Pancreas (tissue), 10 donors: Measurements from ENCODE around the gene SCN7A. TPM values are rescaled to one million over a fixed set of nuclear protein-coding genes. Genes with fewer than 3 reads are reported as not detected.

Experiments used
- ATAC-seq, 4 donors: fragments of 200-7000 bp; cut with Tn5 transposase; one replicate each; pipeline versions ENCODE4 v1.8.0 to v1.9.1; 2020; ENCODE audit warnings: mild to moderate bottlenecking in 4 of 4, moderate library complexity in 4 of 4
- DNase-seq, 6 donors: peaks; one replicate each; pipeline ENCODE4 v3.0.0-alpha.2; 2020
- FAIRE-seq: peaks from 2 replicates; lab custom pipeline; 2012; peaks lifted over from hg19 to GRCh38; lab: Jason Lieb, UNC
- H3K27ac ChIP-seq, 4 donors: fragments of 200-600 bp; sonication (generic); 1 replicate in 3 of 4; 2 replicates in 1 of 4; pipeline versions ENCODE4 v1.5.0 to v1.8.0; 2020
- H3K27me3 ChIP-seq, 4 donors: fragments of 200-600 bp; one replicate each; pipeline ENCODE4 v1.8.0; 2021
- H3K36me3 ChIP-seq, 3 donors: fragments of 200-600 bp; sonication (generic) in 1 of 3; one replicate each; pipeline versions ENCODE4 v1.5.0 to v1.8.0; 2020 to 2021
- H3K4me1 ChIP-seq, 3 donors: fragments of 200-600 bp; one replicate each; pipeline ENCODE4 v1.8.0; 2021
- H3K4me3 ChIP-seq, 4 donors: fragments of 200-600 bp; sonication (generic) in 2 of 4; one replicate each; pipeline versions ENCODE4 v1.5.0 to v1.8.0; 2020 to 2021
- H3K9me3 ChIP-seq, 4 donors: fragments of 200-600 bp; one replicate each; pipeline ENCODE4 v1.8.0; 2021
- WGBS, 2 donors: extraction: QIAGEN DNeasy Blood & Tissue Kit; methylation state at CpG; one replicate each; pipeline ENCODE4 v1.1.7; 2013; 5-methylcytosine and 5-hydroxymethylcytosine counted together
- intact Hi-C, 3 donors: fragments of 100-400 bp; cut with DNase I; formaldehyde crosslinking; loops; one replicate each; pipeline versions ENCODE4 v1.11.1 to v1.14.2; 2022
- polyA plus RNA-seq, 2 donors: library from polyadenylated mRNA; stranded (reverse); fragments of 200-250 nt; gene quantifications; one replicate each; pipeline ENCODE4 v1.2.3, GENCODE V29; 2013
- total RNA-seq, 6 donors: library from RNA; stranded (reverse); fragmentation: NEBNext Ultra II Directional in 4 of 6; extraction: Animal tissue kit (Norgen Biotek cat#: 25700) in 4 of 6; gene quantifications; one replicate each; pipeline versions ENCODE4 v1.2.1 to v1.2.4, GENCODE V29; 2021 to 2023
- TF ChIP-seq, protein P1 (sequence below), 4 donors: fragments of 200-600 bp; sonication (generic) in 3 of 4; IDR thresholded peaks; one replicate each; pipeline versions ENCODE4 v1.5.0 to v1.8.0; 2021; ENCODE audit warnings: antibody characterized with exemption in 4 of 4
- donor health status: healthy with polysubstance abuse.
- donor health status: DM: no; HTN: no; CAD: no; lungs with moderate emphysema.
- donor health status: DM: no; HTN: no; CAD: no.
- donor health status: control.
- donor health status: control.
- donor health status: Bipolar disorder and iron deficiency.
- donor health status: DM: yes; HTN: yes; CAD: no.
- donor health status: DM: no; HTN: no; CAD: no.
- donor health status: DM: no; HTN: no; CAD: no.
- donor health status: DM: yes; HTN: yes; CAD: no.

The SCN7A gene
- total and polyA plus RNA-seq, 8 donors = 0.27 to 7.0 (median 1.3) TPM

DNA sequence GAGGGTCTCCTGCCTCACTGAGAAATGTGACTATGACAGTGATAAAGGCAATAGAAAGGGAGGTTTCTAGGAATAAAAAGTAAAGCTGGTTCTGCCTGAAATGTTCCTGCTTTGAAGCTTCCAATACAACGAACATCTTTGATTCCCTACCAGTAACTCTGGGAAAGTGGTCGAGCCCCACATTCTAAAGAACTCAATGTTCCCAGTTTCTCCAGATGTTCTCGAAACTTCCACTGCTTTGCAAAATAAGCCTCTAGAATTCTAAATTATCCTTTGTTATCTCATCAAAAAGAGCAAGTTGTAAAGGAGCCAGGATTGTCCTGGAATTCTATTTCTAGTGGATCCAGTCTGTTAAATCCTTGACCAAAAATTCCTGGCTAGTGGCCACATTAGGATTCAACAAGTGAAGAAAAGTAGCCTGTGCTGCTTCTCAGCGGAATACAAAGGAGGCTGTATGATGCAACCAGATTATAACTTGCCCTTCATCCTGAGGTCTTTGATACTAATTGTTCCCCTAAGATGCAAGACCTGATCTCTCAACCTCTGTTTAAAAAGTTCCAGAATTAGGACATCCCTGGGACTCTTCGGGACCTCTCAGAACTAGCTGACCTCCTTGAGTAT lies 8.4 kb downstream of the SCN7A start:
- intact Hi-C loops = no loop called here
- no peaks in the 10 kb centered on the region for H3K9me3 ChIP-seq
- H3K27ac ChIP-seq = no peak overlapping the region
- no peaks in the 10 kb centered on the region for H3K27me3 ChIP-seq
- H3K4me1 ChIP-seq = no peaks in the 10 kb centered on the region
- TF ChIP-seq, protein P1, sequence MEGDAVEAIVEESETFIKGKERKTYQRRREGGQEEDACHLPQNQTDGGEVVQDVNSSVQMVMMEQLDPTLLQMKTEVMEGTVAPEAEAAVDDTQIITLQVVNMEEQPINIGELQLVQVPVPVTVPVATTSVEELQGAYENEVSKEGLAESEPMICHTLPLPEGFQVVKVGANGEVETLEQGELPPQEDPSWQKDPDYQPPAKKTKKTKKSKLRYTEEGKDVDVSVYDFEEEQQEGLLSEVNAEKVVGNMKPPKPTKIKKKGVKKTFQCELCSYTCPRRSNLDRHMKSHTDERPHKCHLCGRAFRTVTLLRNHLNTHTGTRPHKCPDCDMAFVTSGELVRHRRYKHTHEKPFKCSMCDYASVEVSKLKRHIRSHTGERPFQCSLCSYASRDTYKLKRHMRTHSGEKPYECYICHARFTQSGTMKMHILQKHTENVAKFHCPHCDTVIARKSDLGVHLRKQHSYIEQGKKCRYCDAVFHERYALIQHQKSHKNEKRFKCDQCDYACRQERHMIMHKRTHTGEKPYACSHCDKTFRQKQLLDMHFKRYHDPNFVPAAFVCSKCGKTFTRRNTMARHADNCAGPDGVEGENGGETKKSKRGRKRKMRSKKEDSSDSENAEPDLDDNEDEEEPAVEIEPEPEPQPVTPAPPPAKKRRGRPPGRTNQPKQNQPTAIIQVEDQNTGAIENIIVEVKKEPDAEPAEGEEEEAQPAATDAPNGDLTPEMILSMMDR (IDR thresholded peaks at IDR 0.05) = no peak
- no peak for FAIRE-seq
- no peak for DNase-seq
- no peaks in the 10 kb centered on the region for H3K36me3 ChIP-seq
- ATAC-seq = no peak
- 69 to 83% methylated on average over 5 of the region's 5 CpGs for WGBS, 2 donors
- H3K4me3 ChIP-seq = no peak overlapping the region

DNA sequence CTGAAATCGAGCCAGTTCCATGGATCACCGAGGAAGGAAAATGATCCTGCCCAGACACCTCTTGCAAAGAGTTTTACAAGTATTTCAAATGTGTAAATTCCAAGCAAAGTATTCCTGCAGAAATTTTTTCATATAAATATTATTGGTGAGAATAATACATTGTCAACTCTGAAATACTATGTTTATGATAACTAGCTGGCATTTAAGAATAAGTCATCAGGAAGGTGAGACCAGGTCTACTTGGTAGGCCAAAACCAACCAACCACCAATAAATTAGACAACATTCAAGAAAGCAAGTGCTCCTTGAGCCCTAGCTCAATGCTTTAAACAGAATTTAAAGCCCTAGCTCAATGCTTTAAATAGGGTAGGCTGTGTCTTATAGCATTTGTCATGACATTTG lies 21.7 kb downstream of the SCN7A start:
- no peak for DNase-seq
- Histone ChIP-seq H3K36me3 (no peaks in the 10 kb centered on the region), H3K9me3 (no peaks in the 10 kb centered on the region), H3K27ac (no peak overlapping the region), H3K27me3 (no peaks in the 10 kb centered on the region), H3K4me1 (no peaks in the 10 kb centered on the region), H3K4me3 (no peak overlapping the region)
- intact Hi-C loops = no loop called here
- no peak for FAIRE-seq
- 88 to 89% methylated on average over 2 of the region's 2 CpGs for WGBS, 2 donors
- ATAC-seq = no peak
- TF ChIP-seq, protein P1 (IDR thresholded peaks at IDR 0.05) = no peak

DNA sequence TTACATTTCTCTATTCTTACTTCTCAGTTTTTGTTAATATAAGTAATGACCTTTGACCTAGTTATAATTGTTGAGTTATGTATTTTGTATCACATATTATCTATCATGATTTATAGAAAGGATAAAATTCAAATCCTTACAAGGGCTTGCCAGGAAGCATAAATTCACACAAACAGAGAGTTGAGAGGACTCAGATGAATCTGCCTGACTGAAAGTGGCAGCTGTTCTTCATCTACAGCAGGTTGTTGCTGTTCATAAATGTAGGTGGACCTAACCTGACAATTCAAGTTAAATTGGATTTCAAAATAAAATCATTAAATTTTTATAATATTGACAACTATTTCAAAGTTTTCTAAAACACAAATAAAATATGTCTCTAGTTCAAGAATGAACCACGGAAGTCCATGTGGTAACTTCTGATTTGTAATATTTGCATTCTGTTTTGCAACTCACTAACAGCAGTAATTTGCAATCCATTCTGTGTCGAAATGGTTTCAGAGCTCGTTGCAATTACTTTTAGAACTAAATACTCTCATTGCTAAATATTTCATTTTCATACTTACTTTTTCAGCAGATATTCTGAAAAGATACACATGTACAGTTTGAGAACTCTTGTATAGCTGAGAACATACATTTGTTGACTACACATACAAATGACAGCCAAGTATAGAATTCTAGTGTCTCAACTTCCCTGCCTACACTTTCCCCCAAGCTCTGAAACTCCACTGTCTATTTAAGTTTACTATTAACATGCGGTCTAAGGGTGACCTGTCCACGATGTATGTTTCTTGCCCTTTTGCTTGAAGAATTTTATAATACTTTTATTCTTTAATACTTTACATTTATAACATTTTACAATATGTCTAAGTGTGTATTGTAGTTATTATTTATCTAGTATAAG lies 25.7 kb downstream of the SCN7A start:
- DNase-seq (no peak), ATAC-seq (no peak), FAIRE-seq (no peak)
- Histone ChIP-seq H3K4me3 (no peak overlapping the region), H3K36me3 (no peaks in the 10 kb centered on the region), H3K27me3 (no peaks in the 10 kb centered on the region), H3K4me1 (no peaks in the 10 kb centered on the region), H3K9me3 (no peaks in the 10 kb centered on the region), H3K27ac (no peak overlapping the region)
- TF ChIP-seq, protein P1 (IDR thresholded peaks at IDR 0.05) = no peak
- intact Hi-C loops = no loop called here
- 73 to 81% methylated on average over 5 of the region's 5 CpGs for WGBS, 2 donors

DNA sequence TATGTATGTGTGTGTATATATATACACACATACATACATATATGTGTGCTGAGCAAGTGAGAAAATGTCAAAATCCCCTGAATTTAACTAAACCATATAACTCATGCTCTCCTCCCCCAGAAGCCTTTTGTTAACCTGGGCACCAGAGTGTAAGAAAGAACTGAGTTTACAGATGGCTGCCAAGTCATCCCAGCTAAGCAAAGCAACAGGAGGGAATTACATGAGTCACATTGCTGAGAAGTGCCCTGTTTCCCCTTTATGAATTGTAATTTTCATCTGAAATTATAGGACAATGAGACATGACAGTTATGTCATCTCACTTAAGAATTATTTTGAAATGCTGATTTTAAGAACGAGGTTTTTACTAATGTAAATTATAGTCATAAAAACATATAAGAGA lies 29.9 kb downstream of the SCN7A start:
- TF ChIP-seq, protein P1 (IDR thresholded peaks at IDR 0.05) = no peak
- ATAC-seq (no peak), FAIRE-seq (no peak), DNase-seq (no peak)
- WGBS, 2 donors = 85 to 100% methylated on average over 1 of the region's 1 CpG
- H3K36me3 ChIP-seq = no peaks in the 10 kb centered on the region
- no peak overlapping the region for H3K4me3 ChIP-seq
- intact Hi-C loops = no loop called here
- no peaks in the 10 kb centered on the region for H3K27me3 ChIP-seq
- no peaks in the 10 kb centered on the region for H3K4me1 ChIP-seq
- H3K9me3 ChIP-seq = no peaks in the 10 kb centered on the region
- no peak overlapping the region for H3K27ac ChIP-seq

DNA sequence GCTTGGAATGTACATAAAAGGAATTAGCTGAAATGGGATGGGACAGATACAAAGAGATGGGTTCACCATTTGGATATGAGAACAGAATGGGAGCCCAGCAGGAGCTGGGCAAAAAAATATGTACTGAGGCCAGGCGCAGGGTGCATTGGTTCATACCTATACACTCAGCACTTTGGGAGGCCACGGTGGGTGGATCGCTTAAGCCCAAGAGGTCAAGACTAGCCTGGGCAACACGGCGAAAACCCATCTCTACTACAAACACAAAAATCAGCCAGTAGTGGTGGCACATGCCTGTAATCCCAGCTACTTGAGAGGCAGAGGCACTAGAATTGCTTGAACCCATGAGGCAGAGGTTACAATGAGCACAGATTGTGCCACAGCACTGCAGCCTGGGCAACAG lies 30.4 kb downstream of the SCN7A start:
- no peak for FAIRE-seq
- intact Hi-C loops = no loop called here

More for the DNA sequence above, 30.4 kb downstream of the SCN7A start:
- ATAC-seq = no peak
- Histone ChIP-seq H3K9me3 (no peaks in the 10 kb centered on the region), H3K27me3 (no peaks in the 10 kb centered on the region), H3K36me3 (no peaks in the 10 kb centered on the region), H3K27ac (no peak overlapping the region), H3K4me1 (no peaks in the 10 kb centered on the region), H3K4me3 (no peak overlapping the region)
- no peak for DNase-seq
- WGBS, 2 donors = 91 to 99% methylated on average over 5 of the region's 5 CpGs
- TF ChIP-seq, protein P1 (IDR thresholded peaks at IDR 0.05) = no peak
